Cardiac fibroblast (primary cell): Measurements from ENCODE around the gene TBC1D4.
"Not testable (repeated sequence)": the region's sequence is repeated elsewhere in the genome, so short reads cannot be mapped to it uniquely, and the experiment has no call there.

Source experiments
- DNase-seq, 2 donors: peaks; one replicate each; pipeline versions ENCODE4 v3.0.0 to v3.0.0-alpha.2; 2010; ENCODE audit warnings: low read depth in 2 of 2
- H3K4me3 ChIP-seq, 2 donors: replicated peaks in 1 of 2; 1 replicate in 1 of 2; 2 replicates in 1 of 2; pipeline ENCODE4 v1.5.1; 2011; ENCODE audit warnings: low read depth in 2 of 2, low read length in 2 of 2, mild to moderate bottlenecking in 2 of 2, moderate library complexity in 1 of 2
- TF ChIP-seq, protein P1 (sequence below): IDR thresholded peaks from one replicate; pipeline ENCODE4 v1.5.1; 2011; ENCODE audit warnings: low read depth, mild to moderate bottlenecking, low read length, inconsistent platforms

Gene TBC1D4

DNA sequence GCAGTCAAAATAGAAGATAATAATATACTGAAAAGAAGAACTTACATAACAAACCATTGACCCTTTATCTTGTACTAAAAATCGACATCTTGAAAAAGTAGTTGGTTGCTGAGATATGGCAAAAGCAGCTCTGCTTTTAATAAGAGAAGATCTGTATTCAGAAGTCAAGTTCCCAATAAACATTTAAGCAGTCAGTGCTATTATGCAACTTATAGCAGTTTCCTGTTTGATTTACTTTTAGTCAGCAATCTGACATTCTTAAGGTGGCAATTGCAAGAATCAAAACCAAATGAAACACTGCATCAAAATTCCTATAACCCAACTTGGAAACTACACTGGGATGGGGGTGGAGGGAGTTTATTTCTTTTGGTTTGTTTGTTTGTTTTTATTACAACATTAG, 165.5 kb downstream of the TBC1D4 start:
- TF ChIP-seq, protein P1, sequence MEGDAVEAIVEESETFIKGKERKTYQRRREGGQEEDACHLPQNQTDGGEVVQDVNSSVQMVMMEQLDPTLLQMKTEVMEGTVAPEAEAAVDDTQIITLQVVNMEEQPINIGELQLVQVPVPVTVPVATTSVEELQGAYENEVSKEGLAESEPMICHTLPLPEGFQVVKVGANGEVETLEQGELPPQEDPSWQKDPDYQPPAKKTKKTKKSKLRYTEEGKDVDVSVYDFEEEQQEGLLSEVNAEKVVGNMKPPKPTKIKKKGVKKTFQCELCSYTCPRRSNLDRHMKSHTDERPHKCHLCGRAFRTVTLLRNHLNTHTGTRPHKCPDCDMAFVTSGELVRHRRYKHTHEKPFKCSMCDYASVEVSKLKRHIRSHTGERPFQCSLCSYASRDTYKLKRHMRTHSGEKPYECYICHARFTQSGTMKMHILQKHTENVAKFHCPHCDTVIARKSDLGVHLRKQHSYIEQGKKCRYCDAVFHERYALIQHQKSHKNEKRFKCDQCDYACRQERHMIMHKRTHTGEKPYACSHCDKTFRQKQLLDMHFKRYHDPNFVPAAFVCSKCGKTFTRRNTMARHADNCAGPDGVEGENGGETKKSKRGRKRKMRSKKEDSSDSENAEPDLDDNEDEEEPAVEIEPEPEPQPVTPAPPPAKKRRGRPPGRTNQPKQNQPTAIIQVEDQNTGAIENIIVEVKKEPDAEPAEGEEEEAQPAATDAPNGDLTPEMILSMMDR = no peak
- peak; percentile 44 to 47 for DNase-seq
- no peak overlapping the region for H3K4me3 ChIP-seq

DNA sequence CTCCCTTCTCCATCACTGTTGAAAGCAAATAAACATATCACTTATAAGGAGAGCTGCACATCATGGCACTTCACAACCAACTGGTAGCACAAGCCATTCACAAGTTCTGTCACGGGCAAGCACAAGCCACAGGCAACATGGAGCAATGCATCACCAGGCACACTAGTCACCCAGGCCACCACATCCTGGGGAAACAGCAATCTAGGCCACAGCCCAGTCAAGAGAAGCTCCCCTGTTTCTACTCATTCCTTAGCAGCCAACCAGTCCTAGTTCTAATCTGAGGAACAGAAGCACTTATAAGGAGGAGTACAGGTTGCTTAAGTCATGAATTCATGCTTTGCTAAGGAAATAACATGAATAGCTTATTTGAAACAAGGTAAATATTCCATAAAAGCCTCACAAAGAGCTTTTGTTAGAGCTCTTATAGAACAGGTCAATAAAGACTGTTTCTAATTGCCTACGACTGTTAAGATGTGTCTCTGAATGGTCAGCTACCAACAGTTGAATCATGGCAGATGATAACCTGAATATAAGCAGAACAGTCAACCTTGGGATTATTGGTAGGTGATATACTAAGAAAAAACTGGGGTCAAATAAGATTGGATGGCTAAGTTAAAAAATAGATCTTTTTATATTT, 169.0 kb downstream of the TBC1D4 start:
- TF ChIP-seq, protein P1 = no peak
- DNase-seq = no peak
- no peak overlapping the region for H3K4me3 ChIP-seq

DNA sequence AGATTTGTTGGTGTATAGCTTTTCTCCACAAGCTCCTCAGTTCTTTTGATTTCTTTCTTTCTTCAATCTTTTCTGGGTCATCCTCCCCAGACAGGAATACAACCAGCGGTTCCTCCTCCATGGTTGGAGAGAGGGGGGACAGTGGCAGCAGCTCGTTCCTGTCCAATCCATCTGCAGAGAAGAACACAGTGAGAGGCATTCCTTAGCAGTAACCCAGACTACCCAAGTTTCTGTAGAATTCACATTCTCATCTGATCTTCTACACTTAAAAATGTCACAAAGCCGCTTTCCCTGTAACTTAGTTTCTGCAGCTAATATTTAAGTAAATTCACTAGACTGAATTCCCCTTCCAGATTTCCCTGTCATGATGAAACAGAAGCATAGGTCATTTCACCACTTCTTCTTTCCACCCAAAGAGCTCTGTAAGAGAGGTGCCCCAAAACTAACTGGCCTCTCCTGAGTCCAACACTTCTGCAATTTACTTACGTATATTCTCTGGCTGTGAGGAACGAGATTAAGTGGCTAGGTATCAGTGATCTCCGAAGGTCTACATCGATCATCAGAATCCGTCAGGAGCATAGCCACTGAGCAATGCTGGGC, 171.9 kb downstream of the TBC1D4 start:
- H3K4me3 ChIP-seq = no peak overlapping the region
- TF ChIP-seq, protein P1 = no peak
- DNase-seq = no peak

DNA sequence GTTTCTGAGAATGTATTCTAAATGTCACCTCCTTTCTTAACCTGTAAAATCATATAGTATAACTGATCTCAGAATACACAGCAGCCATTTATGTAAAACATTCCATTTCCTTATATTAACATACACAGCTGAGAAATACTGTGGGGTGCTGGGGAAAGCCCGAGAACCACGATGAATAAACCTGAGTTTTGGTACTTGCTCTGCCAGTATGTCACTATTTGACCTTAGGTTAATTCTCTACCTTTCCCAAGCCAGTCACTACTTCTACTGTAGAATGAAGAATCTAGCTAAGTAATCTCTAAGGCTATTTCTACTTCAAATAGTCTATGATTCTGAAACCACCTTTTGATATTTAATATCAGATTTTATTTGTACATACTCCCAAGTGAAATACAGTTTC, 173.7 kb downstream of the TBC1D4 start:
- TF ChIP-seq, protein P1 = no peak
- no peak for DNase-seq
- no peak overlapping the region for H3K4me3 ChIP-seq

DNA sequence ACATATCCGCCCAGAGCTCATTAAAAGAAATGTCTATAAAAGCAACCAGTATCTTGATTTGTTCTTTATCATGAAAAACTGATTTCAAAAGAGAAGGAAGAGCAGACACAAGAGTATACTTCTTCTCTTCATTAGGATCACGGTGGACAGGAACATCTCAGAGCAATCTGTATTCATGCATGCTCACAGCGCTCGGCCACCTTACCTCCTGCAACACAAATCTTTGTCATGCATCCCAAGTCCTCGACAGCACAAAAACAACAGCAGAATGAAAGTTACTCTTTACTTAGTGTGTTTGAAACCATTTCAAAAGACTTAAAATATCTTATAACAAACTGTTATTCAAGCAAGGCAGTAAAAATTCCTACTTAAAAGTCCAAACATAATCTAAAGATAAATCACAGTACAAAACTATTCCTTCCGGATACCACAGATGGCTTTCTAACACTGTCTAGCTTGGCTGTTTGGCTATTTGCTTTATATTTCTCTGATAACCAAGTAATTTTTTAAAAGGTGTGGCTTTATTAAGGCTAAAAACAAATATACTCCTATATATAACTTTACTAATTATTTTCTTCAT, 174.5 kb downstream of the TBC1D4 start:
- DNase-seq = no peak
- TF ChIP-seq, protein P1 = no peak
- H3K4me3 ChIP-seq = no peak overlapping the region

DNA sequence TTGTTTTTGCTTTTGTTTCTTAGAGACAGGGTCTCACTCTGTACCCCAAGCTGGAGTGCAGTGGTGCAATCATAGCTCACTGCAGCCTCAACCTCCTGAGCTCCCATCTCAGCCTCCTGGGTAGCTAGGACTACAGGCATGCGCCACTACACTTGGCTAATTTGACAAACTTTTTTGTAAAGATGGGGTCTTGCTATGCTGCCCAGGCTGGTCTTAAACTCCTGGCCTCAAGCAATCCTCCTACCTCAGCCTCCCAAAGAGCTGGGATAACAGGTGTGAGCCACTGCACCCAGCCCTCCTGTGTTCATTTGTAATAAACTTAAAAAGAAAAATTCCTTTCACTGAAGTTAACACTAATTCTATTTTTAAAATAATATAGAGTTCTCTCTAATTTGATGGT, 175.0 kb downstream of the TBC1D4 start:
- H3K4me3 ChIP-seq, DNase-seq: not testable (repeated sequence)

DNA sequence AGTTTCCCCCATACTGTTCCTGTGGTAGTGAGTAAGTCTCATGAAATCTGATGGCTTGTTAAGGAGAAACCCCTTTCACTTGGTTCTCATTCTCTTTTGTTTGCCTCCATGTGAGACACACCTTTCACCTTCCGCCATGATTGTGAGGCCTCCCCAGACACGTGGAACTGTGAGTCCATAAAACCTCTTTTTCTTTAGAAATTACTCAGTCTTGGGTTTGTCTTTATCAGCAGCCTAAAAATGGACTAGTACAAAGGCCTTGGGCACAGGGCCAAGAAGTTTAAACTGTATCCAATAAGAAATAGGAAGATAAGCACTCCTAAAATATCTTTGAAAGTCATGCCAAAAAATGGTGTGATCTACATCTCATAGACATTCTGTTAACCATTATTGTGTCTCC, 176.9 kb downstream of the TBC1D4 start:
- TF ChIP-seq, protein P1 = no peak
- peak in 1 of 2 donors; percentile 60 for DNase-seq
- H3K4me3 ChIP-seq = no peak overlapping the region
